Sigmoid colon (tissue), 3 donors: ENCODE data around the gene NCKAP5.

Experiments used
- CTCF ChIP-seq, 4 experiments: fragments of 450-650 bp in 3 of 4; fragments of 200-600 bp in 1 of 4; IDR thresholded peaks; one replicate each; pipeline ENCODE4 v1.5.1; 2016 to 2019; ENCODE audit warnings: antibody characterized with exemption in 4 of 4, mild to moderate bottlenecking in 3 of 4, moderate library complexity in 2 of 4
- POLR2A ChIP-seq, 2 donors: fragments of 450-650 bp; IDR thresholded peaks; one replicate each; pipeline ENCODE4 v1.6.1; 2016; ENCODE audit warnings: antibody characterized with exemption in 2 of 2, mild to moderate bottlenecking in 2 of 2, moderate library complexity in 2 of 2

GRCh38 chr2:132991471-132992045 lies 576.7 kb downstream of the NCKAP5 start:
- TF ChIP-seq CTCF (IDR thresholded peaks at IDR 0.05) (no peak), POLR2A (IDR thresholded peaks at IDR 0.05) (no peak)
